Measurements from ENCODE around the gene PHF24.
"Not testable (repeated sequence)": the region's sequence is repeated elsewhere in the genome, so short reads cannot be mapped to it uniquely, and the experiment has no call there.

PHF24 gene

GRCh38 chr9:34996181-34996904 is 38.3 kb downstream of the PHF24 start:
- ATAC-seq (replicated peaks) (no peak), DNase-seq (no peak)
- no peak overlapping the region for H3K27ac Mint-ChIP-seq
- peaks cover 11 to 36% of the 10 kb centered on the region in 2 donors for H3K36me3 Mint-ChIP-seq
- no peak overlapping the region for H3K4me3 Mint-ChIP-seq
- H3K9me3 Mint-ChIP-seq, result no peaks in the 10 kb centered on the region
- H3K4me1 Mint-ChIP-seq, result peaks cover 45 to 50% of the 10 kb centered on the region in 2 donors
- H3K27me3 Mint-ChIP-seq, result no peaks in the 10 kb centered on the region

- DNase-seq (no peak), ATAC-seq (replicated peaks) (no peak)
- H3K9me3 Mint-ChIP-seq, result no peaks in the 10 kb centered on the region
- peaks cover 11 to 36% of the 10 kb centered on the region in 2 donors for H3K36me3 Mint-ChIP-seq
- peaks cover 47 to 50% of the 10 kb centered on the region in 2 donors for H3K4me1 Mint-ChIP-seq
- H3K4me3 Mint-ChIP-seq, result no peak overlapping the region
- H3K27ac Mint-ChIP-seq, result no peak overlapping the region
- no peaks in the 10 kb centered on the region for H3K27me3 Mint-ChIP-seq
Observed at GRCh38 chr9:34996905-34997279, 38.8 kb downstream of the PHF24 start.

- Mint-ChIP-seq H3K9me3 (no peaks in the 10 kb centered on the region), H3K4me1 (peaks cover 46 to 50% of the 10 kb centered on the region in 2 donors), H3K36me3 (peaks cover 11 to 36% of the 10 kb centered on the region in 2 donors), H3K27ac (no peak overlapping the region), H3K4me3 (peak overlapping the region in 1 of 2 donors; percentile 22), H3K27me3 (no peaks in the 10 kb centered on the region)
- DNase-seq (no peak), ATAC-seq (replicated peaks) (no peak)
Observed at GRCh38 chr9:34997379-34997781, 39.3 kb downstream of the PHF24 start.

- ATAC-seq (replicated peaks), result no peak
- Mint-ChIP-seq H3K9me3 (no peaks in the 10 kb centered on the region), H3K27me3 (no peaks in the 10 kb centered on the region), H3K4me3 (no peak overlapping the region), H3K27ac (no peak overlapping the region), H3K36me3 (peaks cover 11 to 30% of the 10 kb centered on the region in 2 donors), H3K4me1 (peaks cover 40 to 45% of the 10 kb centered on the region in 2 donors)
- DNase-seq, result no peak
Observed at GRCh38 chr9:34998266-34998665, 40.2 kb downstream of the PHF24 start.

DNA sequence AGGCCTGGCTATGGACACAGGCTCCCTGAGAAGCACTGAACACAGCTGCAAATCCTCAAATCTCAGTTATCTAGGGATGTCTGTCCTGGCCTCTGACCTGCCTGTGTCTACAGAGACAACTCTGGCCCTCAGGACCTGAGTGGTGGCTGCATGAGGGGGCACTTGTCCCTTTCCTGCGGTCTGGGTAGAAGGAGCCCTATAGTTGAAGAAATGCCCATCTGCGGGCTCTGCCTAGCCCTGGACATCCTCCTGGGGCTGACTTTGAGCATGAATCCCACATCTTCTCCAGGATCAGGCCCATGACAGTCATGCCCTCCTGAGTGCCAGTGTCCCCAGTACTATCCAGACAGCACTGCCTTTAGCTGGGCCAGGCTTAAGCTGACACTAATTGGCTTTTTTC is 41.5 kb downstream of the PHF24 start:
- Mint-ChIP-seq H3K27me3 (no peaks in the 10 kb centered on the region), H3K4me1 (peaks cover 30 to 32% of the 10 kb centered on the region in 2 donors), H3K9me3 (no peaks in the 10 kb centered on the region), H3K4me3 (no peak overlapping the region), H3K36me3 (peaks cover 13 to 25% of the 10 kb centered on the region in 2 donors), H3K27ac (no peak overlapping the region)
- ATAC-seq (replicated peaks), result no peak
- DNase-seq, result no peak

- ATAC-seq (replicated peaks) (no peak), DNase-seq (no peak)
- H3K4me3 Mint-ChIP-seq, result no peak overlapping the region
- H3K4me1 Mint-ChIP-seq, result peaks cover 30 to 32% of the 10 kb centered on the region in 2 donors
- no peaks in the 10 kb centered on the region for H3K9me3 Mint-ChIP-seq
- H3K27me3 Mint-ChIP-seq, result no peaks in the 10 kb centered on the region
- H3K27ac Mint-ChIP-seq, result no peak overlapping the region
- peaks cover 11 to 18% of the 10 kb centered on the region in 2 donors for H3K36me3 Mint-ChIP-seq
Observed at GRCh38 chr9:35000535-35001284, 42.6 kb downstream of the PHF24 start.

DNA sequence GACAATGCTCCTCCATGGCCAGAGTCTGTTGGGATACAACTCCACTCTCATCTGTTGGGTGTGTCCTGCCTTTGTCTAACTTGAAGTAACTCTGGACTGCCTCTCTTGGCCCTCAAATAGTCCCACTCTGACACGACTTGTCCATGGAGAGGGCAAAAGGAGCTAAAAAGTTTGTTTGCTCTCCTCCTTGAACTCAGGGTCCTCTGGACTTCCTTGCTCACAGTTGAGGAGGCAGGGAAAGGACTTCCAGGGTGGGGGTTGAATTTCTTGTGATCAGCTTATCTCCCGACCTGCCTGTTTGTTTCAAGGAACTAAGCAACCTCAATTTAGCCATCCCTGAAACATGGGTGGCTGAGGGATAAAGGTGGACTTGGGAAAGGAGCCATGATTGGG is 43.2 kb downstream of the PHF24 start:
- peaks cover 30 to 32% of the 10 kb centered on the region in 2 donors for H3K4me1 Mint-ChIP-seq
- no peak for ATAC-seq (replicated peaks)
- H3K4me3 Mint-ChIP-seq, result no peak overlapping the region
- no peak for DNase-seq
- H3K36me3 Mint-ChIP-seq, result peaks cover 10 to 18% of the 10 kb centered on the region in 2 donors
- H3K27me3 Mint-ChIP-seq, result no peaks in the 10 kb centered on the region
- peak overlapping the region; percentile 42 for H3K27ac Mint-ChIP-seq
- no peaks in the 10 kb centered on the region for H3K9me3 Mint-ChIP-seq

DNA sequence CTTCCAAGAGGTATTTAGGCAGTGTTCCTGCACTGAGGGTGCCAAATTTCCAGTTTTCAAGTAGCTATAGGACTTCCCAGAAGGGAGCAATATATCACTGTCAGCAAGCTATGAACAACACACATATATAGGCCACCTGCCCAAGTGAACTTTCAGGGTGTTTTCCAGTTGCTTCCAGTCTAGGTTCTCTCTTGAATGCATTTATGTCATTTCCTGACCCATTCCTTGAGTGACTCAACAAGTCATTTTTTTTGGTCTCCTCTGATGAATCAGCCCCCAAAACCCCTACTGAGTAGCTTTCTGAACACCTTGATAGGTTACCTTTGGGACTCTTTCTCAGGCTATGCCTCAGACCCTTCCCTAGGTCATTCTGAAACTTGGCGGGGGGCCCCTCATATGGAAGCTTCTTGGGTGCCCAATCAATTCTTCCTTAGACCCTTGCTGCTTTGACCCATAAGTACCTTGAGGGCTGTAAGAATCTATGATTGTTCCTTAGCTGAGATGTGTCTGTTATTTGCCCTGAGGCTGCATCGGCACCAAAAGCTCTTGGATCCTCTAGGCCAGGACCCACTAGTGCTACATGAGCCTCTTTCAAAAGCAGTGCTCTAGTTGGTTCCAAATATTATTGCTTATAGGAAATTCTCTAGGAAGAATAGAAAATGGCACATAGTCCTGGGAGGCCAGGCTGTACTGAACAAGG is 43.9 kb downstream of the PHF24 start:
- H3K36me3 Mint-ChIP-seq, result peaks cover 5 to 13% of the 10 kb centered on the region in 2 donors
- peak; percentile 65 to 89 for ATAC-seq (replicated peaks)
- no peaks in the 10 kb centered on the region for H3K27me3 Mint-ChIP-seq
- H3K4me3 Mint-ChIP-seq, result no peak overlapping the region
- peaks cover 27 to 32% of the 10 kb centered on the region in 2 donors for H3K4me1 Mint-ChIP-seq
- no peak for DNase-seq
- peak overlapping the region; percentile 42 for H3K27ac Mint-ChIP-seq
- H3K9me3 Mint-ChIP-seq, result no peaks in the 10 kb centered on the region

DNA sequence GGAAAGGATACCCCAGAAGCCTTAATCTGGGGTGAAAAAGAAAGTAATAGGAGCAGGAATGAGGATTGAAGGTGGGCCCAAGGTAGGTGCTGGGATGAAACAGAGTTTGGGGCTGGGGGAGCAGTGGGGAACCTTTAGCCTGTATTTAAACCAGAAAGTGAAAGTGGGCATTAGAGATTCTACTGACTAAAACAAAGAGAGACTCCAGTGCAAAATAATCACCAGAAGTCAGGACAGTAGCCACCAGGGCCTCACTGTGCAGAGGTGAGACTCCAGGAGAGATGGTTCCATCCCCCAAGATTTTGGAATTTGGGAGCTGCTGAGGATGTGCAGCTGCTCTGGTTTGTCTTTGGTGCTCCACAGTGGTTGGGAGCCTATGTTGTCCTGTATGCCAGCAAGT is 44.5 kb downstream of the PHF24 start:
- H3K36me3 Mint-ChIP-seq, result peaks cover 2 to 13% of the 10 kb centered on the region in 2 donors
- H3K9me3 Mint-ChIP-seq, result no peaks in the 10 kb centered on the region
- no peak overlapping the region for H3K27ac Mint-ChIP-seq
- H3K4me3 Mint-ChIP-seq, result no peak overlapping the region
- DNase-seq (no peak), ATAC-seq (replicated peaks) (no peak)
- H3K27me3 Mint-ChIP-seq, result no peaks in the 10 kb centered on the region
- H3K4me1 Mint-ChIP-seq, result peaks cover 22 to 27% of the 10 kb centered on the region in 2 donors

DNA sequence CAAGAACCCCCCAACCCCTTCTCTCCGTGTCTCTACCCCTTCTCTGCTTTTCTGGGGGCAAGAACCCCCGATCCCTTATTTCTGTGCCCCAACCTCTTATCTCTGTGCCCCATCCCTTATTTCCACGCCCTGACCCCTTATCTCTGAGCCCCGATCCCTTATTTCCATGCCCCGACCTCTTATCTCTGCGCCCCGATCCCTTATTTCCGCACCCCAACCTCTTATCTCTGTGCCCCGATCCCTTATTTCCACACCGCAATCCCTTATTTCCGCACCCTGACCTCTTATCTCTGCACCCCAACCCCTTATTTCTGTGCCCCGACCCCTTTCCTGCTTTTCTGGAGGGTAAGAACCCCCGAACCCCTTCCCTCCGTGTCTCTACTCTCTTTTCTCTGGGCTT is 46.2 kb downstream of the PHF24 start:
- ATAC-seq (replicated peaks); H3K9me3 Mint-ChIP-seq; H3K4me3 Mint-ChIP-seq; DNase-seq; H3K27ac Mint-ChIP-seq; H3K27me3 Mint-ChIP-seq: not testable (repeated sequence)
- H3K36me3 Mint-ChIP-seq, result peaks cover 13 to 24% of the 10 kb centered on the region in 2 donors
- H3K4me1 Mint-ChIP-seq, result peaks cover 17 to 19% of the 10 kb centered on the region in 2 donors

DNA sequence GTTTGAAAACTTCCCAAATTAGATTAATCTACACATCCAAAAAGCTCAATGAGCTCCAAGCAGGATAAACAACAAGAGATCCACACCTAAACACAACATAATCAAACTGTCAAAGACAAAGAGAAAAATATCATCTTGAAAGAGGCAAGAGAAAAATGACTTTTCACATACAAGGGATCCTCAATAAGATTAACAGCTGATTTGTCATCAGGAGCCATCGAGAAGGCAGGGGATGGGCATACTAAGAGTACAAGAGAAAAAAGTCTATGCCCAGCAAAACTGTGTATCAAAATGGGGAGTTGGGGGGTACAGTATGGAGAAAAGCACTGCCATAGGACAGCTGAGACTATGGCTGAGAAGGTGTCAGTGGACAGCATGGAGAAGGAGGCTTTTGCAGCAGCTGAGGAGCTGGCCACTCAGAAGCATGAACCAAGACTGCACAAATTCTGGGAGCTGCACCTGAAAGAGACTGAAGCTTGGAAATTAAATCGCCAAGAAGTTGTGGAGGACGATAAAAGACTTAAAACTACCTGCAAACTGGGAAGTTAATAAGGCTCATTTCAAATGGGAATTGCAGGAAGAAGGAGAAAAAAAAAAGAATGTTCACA is 52.4 kb downstream of the PHF24 start:
- Mint-ChIP-seq H3K9me3 (peaks cover 10 to 17% of the 10 kb centered on the region in 2 donors), H3K27me3 (no peaks in the 10 kb centered on the region), H3K4me3 (no peak overlapping the region), H3K4me1 (no peaks in the 10 kb centered on the region), H3K36me3 (peaks cover 43 to 59% of the 10 kb centered on the region in 2 donors), H3K27ac (no peak overlapping the region)
- ATAC-seq (replicated peaks), result no peak
- DNase-seq, result no peak

DNA sequence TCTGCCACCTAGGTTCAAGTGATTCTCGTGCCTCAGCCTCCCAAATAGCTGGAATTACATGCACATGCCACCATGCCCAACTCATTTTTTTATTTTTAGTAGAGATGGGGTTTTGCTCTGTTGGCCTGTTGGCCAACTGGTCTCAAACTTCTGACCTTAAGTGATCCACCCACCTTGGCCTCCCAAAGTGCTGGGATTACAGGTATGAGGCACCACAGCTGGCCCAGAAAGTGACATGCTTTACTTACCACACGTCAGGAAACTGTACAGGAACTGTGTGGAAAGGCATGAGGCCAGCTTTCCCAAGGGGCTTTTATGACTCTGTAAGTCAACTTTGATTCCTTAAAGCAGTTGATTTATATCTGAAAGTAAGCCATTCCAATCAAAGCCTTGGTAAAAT is 56.4 kb downstream of the PHF24 start:
- no peak overlapping the region for H3K4me3 Mint-ChIP-seq
- H3K27me3 Mint-ChIP-seq, result no peaks in the 10 kb centered on the region
- DNase-seq, result no peak
- H3K4me1 Mint-ChIP-seq, result no peaks in the 10 kb centered on the region
- H3K27ac Mint-ChIP-seq, result no peak overlapping the region
- peaks cover 32 to 42% of the 10 kb centered on the region in 2 donors for H3K36me3 Mint-ChIP-seq
- ATAC-seq (replicated peaks), result no peak
- H3K9me3 Mint-ChIP-seq, result peaks cover 10% of the 10 kb centered on the region in 2 donors

DNA sequence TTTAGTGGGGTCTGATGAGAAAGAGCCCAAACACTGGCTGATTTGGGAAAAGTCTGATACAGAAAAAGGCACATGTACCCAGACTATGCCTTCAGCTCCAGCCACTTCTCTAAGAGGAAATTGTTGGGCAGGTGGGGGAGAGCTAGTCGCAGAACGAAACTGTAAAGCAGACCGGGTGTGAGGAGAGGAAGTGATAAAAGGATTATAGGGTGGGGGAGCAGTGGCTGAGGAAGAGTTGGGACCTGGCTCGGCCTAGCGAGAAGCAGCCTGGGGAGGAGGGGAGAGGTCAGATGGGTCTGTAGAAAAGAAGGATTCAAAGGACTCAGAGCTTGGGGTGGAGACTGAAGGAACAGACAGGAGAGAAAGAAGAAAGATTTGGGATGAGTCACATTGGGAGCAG is 65.4 kb downstream of the PHF24 start:
- Mint-ChIP-seq H3K4me3 (peak overlapping the region in 1 of 2 donors; percentile 10), H3K36me3 (peaks cover 17 to 29% of the 10 kb centered on the region in 2 donors), H3K4me1 (peaks cover 7 to 10% of the 10 kb centered on the region in 2 donors), H3K27ac (peak overlapping the region; percentile 4)
- ATAC-seq (replicated peaks), result peak in 1 of 2 donors; percentile 56
- not testable (repeated sequence) for DNase-seq, H3K9me3 Mint-ChIP-seq, H3K27me3 Mint-ChIP-seq

DNA sequence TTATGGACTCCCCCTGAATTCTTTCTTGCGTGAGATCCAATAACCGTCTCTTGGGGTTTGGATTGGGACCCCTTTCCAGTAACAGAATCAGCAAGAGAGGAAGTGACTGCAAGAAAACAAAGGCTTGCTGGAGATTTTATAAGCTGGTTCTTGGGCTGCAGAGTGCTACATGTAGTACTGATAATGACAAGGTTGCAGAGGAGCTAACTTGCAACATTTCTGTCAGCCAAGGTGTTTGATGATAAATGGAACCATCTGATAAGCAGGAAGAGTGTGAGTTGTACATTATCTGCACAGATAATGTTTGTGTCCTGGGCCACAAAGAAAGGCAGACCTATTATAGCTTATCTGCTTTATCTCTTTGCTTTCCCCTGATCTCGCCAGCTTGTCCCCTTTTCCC is 68.6 kb downstream of the PHF24 start:
- Mint-ChIP-seq H3K27ac (no peak overlapping the region), H3K4me1 (peaks cover 7 to 10% of the 10 kb centered on the region in 2 donors), H3K27me3 (no peaks in the 10 kb centered on the region), H3K36me3 (peaks cover 13 to 27% of the 10 kb centered on the region in 2 donors), H3K4me3 (no peak overlapping the region), H3K9me3 (no peaks in the 10 kb centered on the region)
- ATAC-seq (replicated peaks) (no peak), DNase-seq (no peak)

All from stimulated activated naive B cell treated with anti-CD40 and anti-IgM and Interleukin-4, amounts not matched to agents 10 μg/mL and 1 μg/mL and 100 μg/mL, for 72 hours (primary cell).